Caco-2 (cell line): ENCODE results near the gene ST3GAL5. TPM values are rescaled to one million over a fixed set of nuclear protein-coding genes. Genes with fewer than 3 reads are reported as not detected.

ENCODE experiments used
- BruUV-seq: library from RNA; stranded (reverse); fragments of 400-500 nt; replicated peaks from 2 replicates; lab custom pipeline; 2021; lab: Mats Ljungman, UMichigan
- CTCF ChIA-PET: fragments of 300-600 bp; sonication (Branson Sonifier 250); formaldehyde crosslinking; loops from one replicate; lab custom pipeline; 2022; ENCODE audit warnings: antibody characterized with exemption; lab: Charles Lee
- POLR2A ChIA-PET: fragments of 300-600 bp; sonication (Branson Sonifier 250); formaldehyde crosslinking; loops from one replicate; lab custom pipeline; 2022; ENCODE audit warnings: antibody characterized with exemption; lab: Charles Lee
- DNase-seq, 2 experiments: peaks; one replicate each; pipeline versions ENCODE4 v3.0.0 to v3.0.0-alpha.2; 2020 to 2022
- H3K27me3 ChIP-seq: replicated peaks from 2 replicates; pipeline ENCODE4 v1.6.0; 2011; ENCODE audit warnings: low read length; ENCODE audit not compliant: control insufficient read depth, insufficient read depth
- H3K36me3 ChIP-seq: 2 replicates; pipeline ENCODE4 v1.5.1; 2011; ENCODE audit warnings: low read length; ENCODE audit not compliant: control insufficient read depth, insufficient read depth
- H3K4me1 ChIP-seq: fragments of 250-450 bp; sonication (Bioruptor Pico); 2 replicates; pipeline ENCODE4 v1.5.1; 2020; ENCODE audit warnings: mild to moderate bottlenecking
- H3K4me3 ChIP-seq: 2 replicates; pipeline ENCODE4 v1.5.1; 2011; ENCODE audit warnings: low read depth, mild to moderate bottlenecking, control low read depth, low read length
- H3K9me3 ChIP-seq: fragments of 250-450 bp; sonication (Bioruptor Pico); 2 replicates; pipeline ENCODE4 v1.5.1; 2020; ENCODE audit warnings: mild to moderate bottlenecking, moderate library complexity
- H3K27ac Mint-ChIP-seq: one replicate; pipeline ENCODE4 v1.8.0; 2022; ENCODE audit warnings: mixed read lengths; ENCODE audit not compliant: unreplicated experiment
- H3K27me3 Mint-ChIP-seq: one replicate; pipeline ENCODE4 v1.8.0; 2022; ENCODE audit warnings: mixed read lengths; ENCODE audit not compliant: insufficient read depth, unreplicated experiment
- H3K36me3 Mint-ChIP-seq: one replicate; pipeline ENCODE4 v1.8.0; 2022; ENCODE audit warnings: mild to moderate bottlenecking, mixed read lengths; ENCODE audit not compliant: insufficient read depth, unreplicated experiment
- H3K4me1 Mint-ChIP-seq: one replicate; pipeline ENCODE4 v1.8.0; 2022; ENCODE audit warnings: low read depth, mixed read lengths; ENCODE audit not compliant: unreplicated experiment
- H3K4me3 Mint-ChIP-seq: one replicate; pipeline ENCODE4 v1.8.0; 2022; ENCODE audit warnings: mild to moderate bottlenecking, moderate library complexity, mixed read lengths; ENCODE audit not compliant: unreplicated experiment
- H3K9me3 Mint-ChIP-seq: one replicate; pipeline ENCODE4 v1.8.0; 2022; ENCODE audit warnings: mixed read lengths; ENCODE audit not compliant: unreplicated experiment
- CTCF ChIP-seq, 2 experiments: fragments of 200-600 bp in 1 of 2; IDR thresholded peaks; 1 replicate in 1 of 2; 2 replicates in 1 of 2; pipeline versions ENCODE4 v1.5.1 to v1.8.0; 2011 to 2022; ENCODE audit warnings: antibody characterized with exemption in 1 of 2, control low read depth in 1 of 2, inconsistent platforms in 1 of 2, low read depth in 1 of 2, low read length in 1 of 2, mild to moderate bottlenecking in 1 of 2, moderate library complexity in 1 of 2; ENCODE audit not compliant: insufficient read depth in 1 of 2, severe bottlenecking in 1 of 2, unreplicated experiment in 1 of 2
- intact Hi-C: fragments of 100-400 bp; cut with micrococcal nuclease; formaldehyde crosslinking; loops from one replicate; pipeline ENCODE4 v1.10.0; 2022; ENCODE audit not compliant: unreplicated experiment
- total RNA-seq: library from RNA; stranded (reverse); gene quantifications from 2 replicates; pipeline ENCODE4 v1.2.3, GENCODE V29; 2022

ST3GAL5 gene
- total RNA-seq, 1 experiment from 2014 or later, result 3.4 TPM

- ChIA-PET POLR2A (no interaction called here), CTCF (no interaction called here)
- H3K27me3 ChIP-seq, result no peaks in the 10 kb centered on the region
- TF ChIP-seq CTCF (IDR thresholded peaks at IDR 0.05; ENCODE audit: insufficient read depth in 1 of 2, low read depth in 1 of 2, low read length in 1 of 2, severe bottlenecking in 1 of 2, unreplicated experiment in 1 of 2), result no peak
- H3K9me3 ChIP-seq, result no peaks in the 10 kb centered on the region
- H3K4me1 ChIP-seq, result no peaks in the 10 kb centered on the region
- Mint-ChIP-seq H3K9me3 (no peaks in the 10 kb centered on the region), H3K4me3 (no peak overlapping the region), H3K4me1 (peaks cover 6% of the 10 kb centered on the region), H3K36me3 (no peaks in the 10 kb centered on the region), H3K27me3 (peaks cover 22% of the 10 kb centered on the region), H3K27ac (no peak overlapping the region)
- no peak for DNase-seq
- no peak overlapping the region for H3K4me3 ChIP-seq
- H3K36me3 ChIP-seq, result no peaks in the 10 kb centered on the region
- intact Hi-C loops, result no loop called here
- no TSS peak for BruUV-seq
Observed at GRCh38 chr2:85790032-85790431, 98.8 kb downstream of the ST3GAL5 start.

- ChIA-PET POLR2A (no interaction called here), CTCF (no interaction called here)
- Histone ChIP-seq H3K27me3 (no peaks in the 10 kb centered on the region), H3K9me3 (no peaks in the 10 kb centered on the region), H3K4me3 (no peak overlapping the region), H3K4me1 (no peaks in the 10 kb centered on the region), H3K36me3 (no peaks in the 10 kb centered on the region)
- intact Hi-C loops, result no loop called here
- no TSS peak for BruUV-seq
- no peak overlapping the region for H3K4me3 Mint-ChIP-seq
- H3K4me1 Mint-ChIP-seq, result peaks cover 6% of the 10 kb centered on the region
- DNase-seq, result no peak
- TF ChIP-seq CTCF (IDR thresholded peaks at IDR 0.05; ENCODE audit: insufficient read depth in 1 of 2, low read depth in 1 of 2, low read length in 1 of 2, severe bottlenecking in 1 of 2, unreplicated experiment in 1 of 2), result no peak
- H3K9me3 Mint-ChIP-seq, result no peaks in the 10 kb centered on the region
- no peak overlapping the region for H3K27ac Mint-ChIP-seq
- H3K36me3 Mint-ChIP-seq, result no peaks in the 10 kb centered on the region
- peaks cover 22% of the 10 kb centered on the region for H3K27me3 Mint-ChIP-seq
Observed at GRCh38 chr2:85789271-85789670, 99.5 kb downstream of the ST3GAL5 start.

- no peaks in the 10 kb centered on the region for H3K9me3 ChIP-seq
- Mint-ChIP-seq H3K4me1 (peaks cover 6% of the 10 kb centered on the region), H3K4me3 (no peak overlapping the region), H3K27ac (no peak overlapping the region), H3K27me3 (peaks cover 22% of the 10 kb centered on the region), H3K9me3 (no peaks in the 10 kb centered on the region), H3K36me3 (no peaks in the 10 kb centered on the region)
- no peak for TF ChIP-seq CTCF (IDR thresholded peaks at IDR 0.05; ENCODE audit: insufficient read depth in 1 of 2, low read depth in 1 of 2, low read length in 1 of 2, severe bottlenecking in 1 of 2, unreplicated experiment in 1 of 2)
- H3K36me3 ChIP-seq, result no peaks in the 10 kb centered on the region
- H3K27me3 ChIP-seq, result no peaks in the 10 kb centered on the region
- no peaks in the 10 kb centered on the region for H3K4me1 ChIP-seq
- no TSS peak for BruUV-seq
- no peak overlapping the region for H3K4me3 ChIP-seq
- no peak for DNase-seq
- ChIA-PET POLR2A (no interaction called here), CTCF (no interaction called here)
- intact Hi-C loops, result no loop called here
Observed at GRCh38 chr2:85788603-85789002, 100.2 kb downstream of the ST3GAL5 start.
